ENCODE results near the gene ADPGK. TPM values are rescaled to one million over a fixed set of nuclear protein-coding genes. Genes with fewer than 3 reads are reported as not detected.
"Not testable (repeated sequence)": the region's sequence is repeated elsewhere in the genome, so short reads cannot be mapped to it uniquely, and the experiment has no call there.

Gene ADPGK
- polyA plus RNA-seq, 1 donor from 2014 or later, result 33.7 TPM

DNA sequence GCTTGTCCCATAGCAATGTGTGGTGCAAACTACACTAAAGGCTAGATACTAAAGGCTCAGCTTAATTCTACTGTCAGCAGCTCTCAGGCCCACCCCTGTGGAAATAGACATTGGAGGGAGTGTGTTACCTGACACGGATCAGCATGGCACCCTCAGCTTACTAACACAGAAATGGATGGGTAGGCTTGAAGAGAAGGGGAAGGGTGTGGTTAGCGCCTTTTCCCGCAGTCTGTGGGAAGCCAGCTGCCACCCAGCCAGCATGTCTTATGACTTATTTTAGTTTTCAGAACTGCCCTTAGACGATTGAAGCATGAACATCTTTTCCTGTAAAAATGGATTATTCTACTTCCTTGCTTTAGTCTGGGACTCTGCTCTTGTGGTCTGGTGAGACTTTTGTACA lies 25.8 kb upstream of the ADPGK start:
- Histone ChIP-seq H4K20me1 (ENCODE audit: insufficient read depth) (no peaks in the 10 kb centered on the region), H2AFZ (ENCODE audit: low read depth, low read length) (no peak overlapping the region), H3K36me3 (ENCODE audit: insufficient read depth, low read length) (no peaks in the 10 kb centered on the region), H3K4me2 (ENCODE audit: low read length) (no peak overlapping the region), H3K79me2 (replicated peaks; ENCODE audit: insufficient read depth, low read length) (no peaks in the 10 kb centered on the region), H3K9ac (ENCODE audit: low read length) (no peak overlapping the region), H3K27ac (ENCODE audit: low read length) (no peak overlapping the region), H3K27me3 (ENCODE audit: insufficient read depth, low read depth, low read length) (no peaks in the 10 kb centered on the region), H3K9me2 (ENCODE audit: insufficient read depth, low read length) (no peaks in the 10 kb centered on the region), H3K9me3 (ENCODE audit: low read length) (no peaks in the 10 kb centered on the region), H3K4me3 (ENCODE audit: low read length) (no peak overlapping the region), H3F3A (ENCODE audit: insufficient read depth, low read length, poor library complexity, severe bottlenecking) (peaks cover 4% of the 10 kb centered on the region)
- no peak for TF ChIP-seq EP300 (conservative IDR thresholded peaks at IDR 0.05; ENCODE audit: poor library complexity, severe bottlenecking)
- no peak for TF ChIP-seq POLR2AphosphoS5 (IDR thresholded peaks at IDR 0.05)
- TF ChIP-seq MXI1 (conservative IDR thresholded peaks at IDR 0.05; ENCODE audit: poor library complexity, severe bottlenecking), result no peak
- no peak for TF ChIP-seq TAF1 (IDR thresholded peaks at IDR 0.05; ENCODE audit: low read depth)
- no peak for TF ChIP-seq EZH2 (IDR thresholded peaks at IDR 0.05; ENCODE audit: borderline replicate concordance, insufficient read depth, low read length, poor library complexity, severe bottlenecking)
- TF ChIP-seq, protein P1, sequence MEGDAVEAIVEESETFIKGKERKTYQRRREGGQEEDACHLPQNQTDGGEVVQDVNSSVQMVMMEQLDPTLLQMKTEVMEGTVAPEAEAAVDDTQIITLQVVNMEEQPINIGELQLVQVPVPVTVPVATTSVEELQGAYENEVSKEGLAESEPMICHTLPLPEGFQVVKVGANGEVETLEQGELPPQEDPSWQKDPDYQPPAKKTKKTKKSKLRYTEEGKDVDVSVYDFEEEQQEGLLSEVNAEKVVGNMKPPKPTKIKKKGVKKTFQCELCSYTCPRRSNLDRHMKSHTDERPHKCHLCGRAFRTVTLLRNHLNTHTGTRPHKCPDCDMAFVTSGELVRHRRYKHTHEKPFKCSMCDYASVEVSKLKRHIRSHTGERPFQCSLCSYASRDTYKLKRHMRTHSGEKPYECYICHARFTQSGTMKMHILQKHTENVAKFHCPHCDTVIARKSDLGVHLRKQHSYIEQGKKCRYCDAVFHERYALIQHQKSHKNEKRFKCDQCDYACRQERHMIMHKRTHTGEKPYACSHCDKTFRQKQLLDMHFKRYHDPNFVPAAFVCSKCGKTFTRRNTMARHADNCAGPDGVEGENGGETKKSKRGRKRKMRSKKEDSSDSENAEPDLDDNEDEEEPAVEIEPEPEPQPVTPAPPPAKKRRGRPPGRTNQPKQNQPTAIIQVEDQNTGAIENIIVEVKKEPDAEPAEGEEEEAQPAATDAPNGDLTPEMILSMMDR (IDR thresholded peaks at IDR 0.05; ENCODE audit: poor library complexity, severe bottlenecking), result no peak
- no peak for TF ChIP-seq SMC3 (conservative IDR thresholded peaks at IDR 0.05; ENCODE audit: poor library complexity)
- TF ChIP-seq, protein P2, sequence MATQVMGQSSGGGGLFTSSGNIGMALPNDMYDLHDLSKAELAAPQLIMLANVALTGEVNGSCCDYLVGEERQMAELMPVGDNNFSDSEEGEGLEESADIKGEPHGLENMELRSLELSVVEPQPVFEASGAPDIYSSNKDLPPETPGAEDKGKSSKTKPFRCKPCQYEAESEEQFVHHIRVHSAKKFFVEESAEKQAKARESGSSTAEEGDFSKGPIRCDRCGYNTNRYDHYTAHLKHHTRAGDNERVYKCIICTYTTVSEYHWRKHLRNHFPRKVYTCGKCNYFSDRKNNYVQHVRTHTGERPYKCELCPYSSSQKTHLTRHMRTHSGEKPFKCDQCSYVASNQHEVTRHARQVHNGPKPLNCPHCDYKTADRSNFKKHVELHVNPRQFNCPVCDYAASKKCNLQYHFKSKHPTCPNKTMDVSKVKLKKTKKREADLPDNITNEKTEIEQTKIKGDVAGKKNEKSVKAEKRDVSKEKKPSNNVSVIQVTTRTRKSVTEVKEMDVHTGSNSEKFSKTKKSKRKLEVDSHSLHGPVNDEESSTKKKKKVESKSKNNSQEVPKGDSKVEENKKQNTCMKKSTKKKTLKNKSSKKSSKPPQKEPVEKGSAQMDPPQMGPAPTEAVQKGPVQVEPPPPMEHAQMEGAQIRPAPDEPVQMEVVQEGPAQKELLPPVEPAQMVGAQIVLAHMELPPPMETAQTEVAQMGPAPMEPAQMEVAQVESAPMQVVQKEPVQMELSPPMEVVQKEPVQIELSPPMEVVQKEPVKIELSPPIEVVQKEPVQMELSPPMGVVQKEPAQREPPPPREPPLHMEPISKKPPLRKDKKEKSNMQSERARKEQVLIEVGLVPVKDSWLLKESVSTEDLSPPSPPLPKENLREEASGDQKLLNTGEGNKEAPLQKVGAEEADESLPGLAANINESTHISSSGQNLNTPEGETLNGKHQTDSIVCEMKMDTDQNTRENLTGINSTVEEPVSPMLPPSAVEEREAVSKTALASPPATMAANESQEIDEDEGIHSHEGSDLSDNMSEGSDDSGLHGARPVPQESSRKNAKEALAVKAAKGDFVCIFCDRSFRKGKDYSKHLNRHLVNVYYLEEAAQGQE (IDR thresholded peaks at IDR 0.05; ENCODE audit: borderline replicate concordance), result no peak

DNA sequence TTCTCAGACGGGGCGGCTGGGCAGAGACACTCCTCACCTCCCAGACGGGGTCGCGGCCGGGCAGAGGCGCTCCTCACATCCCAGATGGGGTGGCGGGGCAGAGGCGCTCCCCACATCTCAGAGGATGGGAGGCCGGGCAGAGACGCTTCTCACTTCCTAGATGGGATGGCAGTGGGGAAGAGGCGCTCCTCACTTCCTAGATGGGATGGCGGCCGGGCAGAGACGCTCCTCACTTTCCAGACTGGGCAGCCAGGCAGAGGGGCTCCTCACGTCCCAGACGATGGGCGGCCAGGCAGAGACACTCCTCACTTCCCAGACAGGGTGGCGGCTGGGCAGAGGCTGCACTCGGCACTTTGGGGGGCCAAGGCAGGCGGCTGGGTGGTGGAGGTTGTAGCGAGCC lies 23.8 kb upstream of the ADPGK start:
- H3K4me3 ChIP-seq (ENCODE audit: low read length); H3K4me2 ChIP-seq (ENCODE audit: low read length); H4K20me1 ChIP-seq (ENCODE audit: insufficient read depth): not testable (repeated sequence)

DNA sequence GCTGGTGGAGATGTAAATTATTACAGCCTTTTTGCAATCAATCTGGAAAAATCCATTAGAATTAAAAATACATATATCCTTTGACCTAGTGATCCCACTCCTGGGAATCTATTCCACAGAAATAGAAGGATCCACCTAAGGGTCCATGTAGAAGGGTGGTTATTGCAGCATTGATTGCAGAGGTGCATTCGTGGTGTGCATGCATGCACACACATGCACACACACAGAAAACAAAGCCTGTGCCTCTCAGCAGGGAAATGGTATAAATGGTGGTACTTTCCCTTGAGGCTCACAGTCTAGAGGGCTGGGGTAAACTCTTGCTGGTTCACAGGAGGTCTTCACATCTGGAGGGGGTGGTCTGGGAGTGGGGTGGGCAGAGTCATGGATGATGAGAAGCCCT lies 19.4 kb upstream of the ADPGK start:
- Histone ChIP-seq H3K36me3 (ENCODE audit: insufficient read depth, low read length) (no peaks in the 10 kb centered on the region), H3F3A (ENCODE audit: insufficient read depth, low read length, poor library complexity, severe bottlenecking) (no peaks in the 10 kb centered on the region), H3K9me3 (ENCODE audit: low read length) (no peaks in the 10 kb centered on the region), H3K79me2 (replicated peaks; ENCODE audit: insufficient read depth, low read length) (no peaks in the 10 kb centered on the region), H3K9me2 (ENCODE audit: insufficient read depth, low read length) (no peaks in the 10 kb centered on the region), H4K20me1 (ENCODE audit: insufficient read depth) (no peaks in the 10 kb centered on the region), H3K27ac (ENCODE audit: low read length) (no peak overlapping the region), H3K4me3 (ENCODE audit: low read length) (no peak overlapping the region), H2AFZ (ENCODE audit: low read depth, low read length) (no peak overlapping the region), H3K9ac (ENCODE audit: low read length) (no peak overlapping the region), H3K27me3 (ENCODE audit: insufficient read depth, low read depth, low read length) (no peaks in the 10 kb centered on the region), H3K4me2 (ENCODE audit: low read length) (no peak overlapping the region)
- TF ChIP-seq, protein P2 (IDR thresholded peaks at IDR 0.05; ENCODE audit: borderline replicate concordance), result no peak

More for the DNA sequence above, 23.8 kb upstream of the ADPGK start:
- not testable (repeated sequence) for H3K36me3 ChIP-seq (ENCODE audit: insufficient read depth, low read length); H3K9ac ChIP-seq (ENCODE audit: low read length); H3K27me3 ChIP-seq (ENCODE audit: insufficient read depth, low read depth, low read length); H2AFZ ChIP-seq (ENCODE audit: low read depth, low read length); H3K9me3 ChIP-seq (ENCODE audit: low read length); H3K27ac ChIP-seq (ENCODE audit: low read length); H3F3A ChIP-seq (ENCODE audit: insufficient read depth, low read length, poor library complexity, severe bottlenecking); H3K79me2 ChIP-seq (replicated peaks; ENCODE audit: insufficient read depth, low read length); H3K9me2 ChIP-seq (ENCODE audit: insufficient read depth, low read length)
